TTC549 (cell line): ENCODE measurements around the gene TOX4.

Experiments
- FAIRE-seq: peaks from 2 replicates; lab custom pipeline; 2012; peaks lifted over from hg19 to GRCh38; lab: Jason Lieb, UNC

The TOX4 gene

GRCh38 chr14:21503376-21503775 is 26.4 kb downstream of the TOX4 start:
- FAIRE-seq: no peak

- no peak for FAIRE-seq
Measured at GRCh38 chr14:21505012-21505553, 28.1 kb downstream of the TOX4 start.

- FAIRE-seq: no peak
Measured at GRCh38 chr14:21506557-21506956, 29.6 kb downstream of the TOX4 start.

GRCh38 chr14:21509432-21510143 is 32.6 kb downstream of the TOX4 start:
- no peak for FAIRE-seq

- peak; percentile 87 for FAIRE-seq
Measured at GRCh38 chr14:21510735-21511657, 34.0 kb downstream of the TOX4 start, which contains the start of gene METTL3. METTL3 (minus strand) TSS chr14:21511340; CDS start chr14:21511223, 117 bp downstream.

GRCh38 chr14:21514341-21514740 is 37.3 kb downstream of the TOX4 start:
- FAIRE-seq: no peak

- no peak for FAIRE-seq
Measured at GRCh38 chr14:21518725-21519124, 41.7 kb downstream of the TOX4 start.

- FAIRE-seq: no peak
Measured at GRCh38 chr14:21520767-21521166, 43.8 kb downstream of the TOX4 start.

- FAIRE-seq: no peak
Measured at GRCh38 chr14:21521501-21521900, 44.5 kb downstream of the TOX4 start.

- no peak for FAIRE-seq
Measured at GRCh38 chr14:21523203-21523602, 46.2 kb downstream of the TOX4 start.

GRCh38 chr14:21524575-21525490 is 47.8 kb downstream of the TOX4 start:
- FAIRE-seq: no peak

GRCh38 chr14:21525571-21525961 is 48.6 kb downstream of the TOX4 start:
- FAIRE-seq: no peak

- FAIRE-seq: no peak
Measured at GRCh38 chr14:21525962-21526671, 49.1 kb downstream of the TOX4 start, which contains the start of gene SALL2. SALL2 (minus strand) TSS chr14:21526346; CDS start chr14:21526127, 219 bp downstream.

GRCh38 chr14:21526672-21527317 is 49.8 kb downstream of the TOX4 start:
- FAIRE-seq: no peak

GRCh38 chr14:21527318-21527679 is 50.3 kb downstream of the TOX4 start:
- no peak for FAIRE-seq

- no peak for FAIRE-seq
Measured at GRCh38 chr14:21528381-21529348, 51.7 kb downstream of the TOX4 start.

- FAIRE-seq: no peak
Measured at GRCh38 chr14:21529515-21529914, 52.5 kb downstream of the TOX4 start.

- no peak for FAIRE-seq
Measured at GRCh38 chr14:21533294-21533693, 56.3 kb downstream of the TOX4 start.

GRCh38 chr14:21534576-21534975 is 57.6 kb downstream of the TOX4 start:
- no peak for FAIRE-seq
